GM12878 (cell line): ENCODE measurements around the gene STRN4. TPM values are rescaled to one million over a fixed set of nuclear protein-coding genes. Genes with fewer than 3 reads are reported as not detected.

Source experiments
- E2F8 ChIP-seq: fragments of 450-650 bp; IDR thresholded peaks from 2 replicates; pipeline ENCODE4 v1.6.1; 2018; ENCODE audit warnings: mild to moderate bottlenecking, low read depth, moderate library complexity; ENCODE audit not compliant: partially characterized antibody
- ELK1 ChIP-seq: IDR thresholded peaks from 2 replicates; pipeline ENCODE4 v1.6.1; 2012; ENCODE audit warnings: low read depth, low read length, improper control_type of control experiment
- ESRRA ChIP-seq: IDR thresholded peaks from 2 replicates; pipeline ENCODE4 v1.6.1; 2012; ENCODE audit warnings: mild to moderate bottlenecking, low read length, improper control_type of control experiment
- FOXK2 ChIP-seq: fragments of 450-650 bp; IDR thresholded peaks from 2 replicates; pipeline ENCODE4 v1.6.1; 2017; ENCODE audit warnings: mild to moderate bottlenecking, moderate library complexity
- HDAC6 ChIP-seq: fragments of 200-600 bp; sonication (generic); IDR thresholded peaks from one replicate; pipeline ENCODE4 v1.8.0; 2017; ENCODE audit warnings: antibody characterized with exemption; ENCODE audit not compliant: unreplicated experiment
- MAX ChIP-seq: IDR thresholded peaks from 2 replicates; pipeline ENCODE4 v1.6.1; 2012; ENCODE audit warnings: low read depth, low read length, improper control_type of control experiment
- NKRF ChIP-seq: fragments of 450-650 bp; conservative IDR thresholded peaks from 2 replicates; pipeline ENCODE4 v1.6.1; 2017; ENCODE audit warnings: mild to moderate bottlenecking, moderate library complexity
- PAX5 ChIP-seq: IDR thresholded peaks from 2 replicates; pipeline ENCODE4 v1.6.1; 2011; ENCODE audit warnings: low read depth, low read length, borderline replicate concordance
- PAX8 ChIP-seq: fragments of 450-650 bp; IDR thresholded peaks from 2 replicates; pipeline ENCODE4 v1.6.1; 2017; ENCODE audit warnings: mild to moderate bottlenecking, moderate library complexity
- POLR2AphosphoS5 ChIP-seq: IDR thresholded peaks from 2 replicates; pipeline ENCODE4 v1.6.1; 2011; ENCODE audit warnings: mild to moderate bottlenecking, low read length, inconsistent platforms
- RB1 ChIP-seq: fragments of 450-650 bp; formaldehyde crosslinking; IDR thresholded peaks from 2 replicates; pipeline ENCODE4 v1.6.1; 2017; ENCODE audit warnings: mild to moderate bottlenecking, borderline replicate concordance
- RUNX3 ChIP-seq: IDR thresholded peaks from 2 replicates; pipeline ENCODE4 v1.6.1; 2012; ENCODE audit warnings: low read length, inconsistent platforms
- STAT1 ChIP-seq: fragments of 450-650 bp; conservative IDR thresholded peaks from 2 replicates; pipeline ENCODE4 v1.6.1; 2014; ENCODE audit warnings: antibody characterized with exemption, mild to moderate bottlenecking
- SUZ12 ChIP-seq: fragments of 200-600 bp; sonication (generic); IDR thresholded peaks from one replicate; pipeline ENCODE4 v1.6.1; 2018; ENCODE audit warnings: antibody characterized with exemption, mild to moderate bottlenecking; ENCODE audit not compliant: unreplicated experiment
- TCF3 ChIP-seq: IDR thresholded peaks from 2 replicates; pipeline ENCODE4 v1.6.1; 2012; ENCODE audit warnings: low read depth, mild to moderate bottlenecking, low read length, borderline replicate concordance; ENCODE audit not compliant: insufficient read depth
- ZBTB33 ChIP-seq: fragments of 450-650 bp; IDR thresholded peaks from 2 replicates; pipeline ENCODE4 v1.6.1; 2017; ENCODE audit warnings: mild to moderate bottlenecking
- ZBTB4 ChIP-seq: fragments of 450-650 bp; formaldehyde crosslinking; IDR thresholded peaks from 2 replicates; pipeline ENCODE4 v1.4.0; 2022; ENCODE audit warnings: mild to moderate bottlenecking, moderate library complexity
- ZNF24 ChIP-seq: fragments of 450-650 bp; IDR thresholded peaks from 2 replicates; pipeline ENCODE4 v1.6.1; 2017; ENCODE audit warnings: antibody characterized with exemption, mild to moderate bottlenecking
- polyA plus RNA-seq, 11 experiments: library from polyadenylated mRNA; depleted of rRNA in 4 of 11; unstranded in 6 of 11; stranded (reverse) in 5 of 11; fragments of >200 nt; fragmentation: Nextera tagmentation in 4 of 11; fragmentation: Illumina TruSeq in 1 of 11; extraction: Ambion mirVana in 4 of 11; extraction: Trizol in 1 of 11; gene quantifications; 1 replicate in 1 of 11; 2 replicates in 10 of 11; pipeline versions ENCODE4 v1.2.1 to v1.2.3, GENCODE V29; 2011 to 2016; ENCODE audit warnings: inconsistent platforms in 2 of 11, missing spikeins in 2 of 11, low read depth in 1 of 11
- total RNA-seq, 4 experiments: library from RNA; depleted of rRNA in 3 of 4; stranded (reverse); fragments of >200 nt in 3 of 4; fragmentation: Illumina TruSeq in 1 of 4; extraction: Trizol in 1 of 4; gene quantifications; 2 replicates each; pipeline versions ENCODE4 v1.2.1 to v1.2.3, GENCODE V29; 2013 to 2021

The STRN4 gene
- total and polyA plus RNA-seq, 10 of the 15 experiments (the other 5 are each of a cell fraction or from before 2014, with no cell fraction given), result 0.42 to 62.8 (median 22.5) TPM

- no peak for TF ChIP-seq E2F8
- no peak for TF ChIP-seq SUZ12
- TF ChIP-seq PAX8, result no peak
- no peak for TF ChIP-seq TCF3
- no peak for TF ChIP-seq ELK1
- TF ChIP-seq POLR2AphosphoS5, result peak; percentile 73; the same call in 1 of the 2 replicates
- TF ChIP-seq HDAC6, result no peak
- no peak for TF ChIP-seq ZBTB4 (CRISPR knock-in tag)
- no peak for TF ChIP-seq ZNF24
- no peak for TF ChIP-seq ZBTB33
- TF ChIP-seq STAT1, result no peak
- no peak for TF ChIP-seq FOXK2
- TF ChIP-seq NKRF, result no peak
- TF ChIP-seq MAX, result no peak
- 0 out of 2 replicates have a peak, but pooled peaks have one; percentile 41 for TF ChIP-seq RB1
- TF ChIP-seq PAX5, result no peak
- TF ChIP-seq RUNX3, result no peak
- TF ChIP-seq ESRRA, result no peak
Observed at GRCh38 chr19:46717034-46717715, 29.1 kb downstream of the STRN4 start, which contains the start of gene PRKD2 (continued).
